Effector memory CD8-positive, alpha-beta T cell (primary cell): ENCODE results near the gene ASS1.
A peak's percentile ranks its signal among the peaks of the same experiment; 100 is the strongest.

ENCODE experiments used
- ATAC-seq: fragments of 150-1000 bp; cut with Tn5 transposase; replicated peaks from 2 replicates; pipeline ENCODE4 v1.10.0; 2021; ENCODE audit warnings: mild to moderate bottlenecking, moderate library complexity
- DNase-seq, 3 experiments: peaks; one replicate each; pipeline ENCODE4 v3.0.0; 2021
- H3K27ac Mint-ChIP-seq, 2 donors: one replicate each; pipeline ENCODE4 v1.8.0; 2022; ENCODE audit warnings: mild to moderate bottlenecking in 2 of 2, mixed read lengths in 2 of 2, moderate library complexity in 2 of 2
- H3K27me3 Mint-ChIP-seq, 2 donors: one replicate each; pipeline ENCODE4 v1.8.0; 2022; ENCODE audit warnings: mixed read lengths in 2 of 2
- H3K36me3 Mint-ChIP-seq: one replicate; pipeline ENCODE4 v1.8.0; 2022; ENCODE audit warnings: mild to moderate bottlenecking, moderate library complexity, mixed read lengths; ENCODE audit not compliant: insufficient read depth
- H3K4me1 Mint-ChIP-seq, 2 donors: one replicate each; pipeline ENCODE4 v1.8.0; 2022; ENCODE audit warnings: low read depth in 2 of 2, mixed read lengths in 2 of 2
- H3K4me3 Mint-ChIP-seq, 2 donors: one replicate each; pipeline ENCODE4 v1.8.0; 2022; ENCODE audit warnings: mild to moderate bottlenecking in 2 of 2, mixed read lengths in 2 of 2, moderate library complexity in 2 of 2
- H3K9me3 Mint-ChIP-seq, 2 donors: one replicate each; pipeline ENCODE4 v1.8.0; 2022; ENCODE audit warnings: mixed read lengths in 2 of 2

The ASS1 gene

DNA sequence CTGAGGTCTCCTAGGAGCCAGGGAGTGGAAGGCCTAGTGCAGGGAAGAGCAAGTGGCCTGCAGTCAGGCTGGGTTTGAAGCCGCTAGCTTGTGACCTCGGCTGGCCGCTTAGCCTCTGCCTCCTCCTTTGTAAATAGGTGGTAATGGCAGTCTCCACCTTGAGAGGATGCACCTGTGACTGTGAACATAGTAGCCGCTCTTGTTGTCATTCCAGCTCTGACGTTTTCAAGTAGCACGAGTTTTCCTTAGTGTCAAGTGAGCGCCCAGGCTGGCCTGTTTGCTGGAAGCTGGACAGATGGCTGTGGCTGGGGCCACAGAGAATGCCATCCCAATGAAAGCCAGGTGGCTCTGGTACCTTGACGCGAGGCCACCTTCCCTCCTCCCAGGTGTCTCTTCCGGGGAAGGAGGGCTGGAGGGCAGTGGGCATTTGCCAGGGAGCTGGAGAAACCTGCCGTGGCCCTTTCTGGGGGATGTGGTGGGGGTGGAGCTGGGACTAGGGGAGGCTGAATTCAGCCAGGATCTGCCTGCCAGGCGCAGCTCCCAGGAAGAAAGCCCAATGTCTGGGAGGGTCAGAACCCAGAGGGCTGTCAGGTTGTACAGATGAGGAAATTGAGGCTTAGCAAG lies 2.5 kb downstream of the ASS1 start:
- DNase-seq (no peak), ATAC-seq (no peak)
- Mint-ChIP-seq H3K36me3 (peaks cover 2% of the 10 kb centered on the region), H3K4me1 (no peaks in the 10 kb centered on the region), H3K9me3 (no peaks in the 10 kb centered on the region), H3K27ac (no peak overlapping the region), H3K4me3 (no peak overlapping the region), H3K27me3 (peaks cover 29 to 59% of the 10 kb centered on the region in 2 donors)

DNA sequence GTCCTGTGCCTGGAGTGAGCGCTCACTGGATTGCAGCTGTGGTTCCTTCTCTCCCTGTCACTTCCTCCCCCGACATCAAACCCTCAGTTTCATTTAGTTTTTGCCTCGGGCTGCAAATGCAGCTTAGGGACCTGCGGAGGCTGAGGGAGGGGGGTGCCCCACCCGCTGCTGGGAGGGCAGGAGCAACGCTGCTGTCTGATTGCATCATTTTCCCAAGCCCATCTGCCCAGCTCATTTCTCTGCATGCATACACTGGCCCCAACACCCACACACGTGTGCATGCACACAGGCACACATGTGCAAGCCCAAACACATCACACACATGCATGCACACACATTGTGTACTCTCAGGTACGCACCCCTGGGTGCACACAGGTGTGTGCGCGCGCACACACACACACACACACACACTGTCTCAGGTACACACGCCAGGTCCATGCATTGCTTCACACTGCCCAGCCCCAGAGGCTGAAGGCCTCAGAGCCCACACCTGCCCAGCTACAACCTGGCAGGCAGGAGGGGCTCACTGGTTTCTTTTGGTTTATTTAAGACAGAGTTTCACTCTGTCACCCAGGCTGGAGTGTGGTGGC lies 3.4 kb downstream of the ASS1 start:
- H3K36me3 Mint-ChIP-seq: peaks cover 2% of the 10 kb centered on the region
- DNase-seq (no peak), ATAC-seq (no peak)
- H3K27ac Mint-ChIP-seq: no peak overlapping the region
- peaks cover 35 to 66% of the 10 kb centered on the region in 2 donors for H3K27me3 Mint-ChIP-seq
- no peaks in the 10 kb centered on the region for H3K9me3 Mint-ChIP-seq
- H3K4me1 Mint-ChIP-seq: no peaks in the 10 kb centered on the region
- peak overlapping the region in 1 of 2 donors; percentile 54 for H3K4me3 Mint-ChIP-seq

DNA sequence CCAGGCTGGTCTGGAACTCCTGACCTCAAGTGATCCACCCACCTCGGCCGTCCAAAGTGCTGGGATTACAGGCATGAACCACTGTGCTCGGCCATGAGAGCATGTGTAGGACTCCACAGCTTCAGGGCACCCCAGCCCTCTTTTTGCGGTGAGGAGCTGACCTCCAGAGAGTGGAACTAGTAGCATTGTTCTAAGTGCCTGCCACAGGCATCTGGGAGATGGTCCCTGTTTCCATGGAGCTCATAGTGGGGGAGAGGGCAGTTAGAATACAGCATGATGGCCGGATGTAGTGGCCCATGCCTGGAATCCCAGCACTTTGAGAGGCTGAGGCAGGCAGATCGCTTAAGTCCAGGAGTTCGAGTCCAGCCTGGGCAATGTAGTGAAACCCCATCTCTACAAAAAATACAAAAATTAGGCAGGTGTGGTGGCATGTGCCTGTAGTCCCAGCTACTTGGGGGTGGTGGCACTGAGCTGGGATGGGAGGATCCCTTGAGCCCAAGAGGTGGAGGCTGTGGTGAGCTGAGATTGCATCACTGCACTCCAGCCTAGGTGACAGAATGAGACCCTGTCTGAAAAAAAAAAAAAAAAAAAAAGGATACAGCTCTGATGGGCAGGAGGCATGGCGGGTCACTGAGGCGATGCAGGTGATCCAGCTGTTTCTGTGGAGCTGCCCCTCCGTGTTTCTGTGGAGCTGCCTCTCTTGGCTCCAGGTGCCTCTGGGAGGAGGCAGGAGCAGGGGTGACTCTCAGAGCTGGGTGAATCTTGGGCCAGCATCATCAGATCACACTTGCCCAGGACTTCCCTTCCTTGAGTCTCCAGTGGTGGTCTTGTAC lies 4.2 kb downstream of the ASS1 start:
- no peak for DNase-seq
- Mint-ChIP-seq H3K27me3 (peaks cover 33 to 64% of the 10 kb centered on the region in 2 donors), H3K4me1 (no peaks in the 10 kb centered on the region), H3K9me3 (no peaks in the 10 kb centered on the region), H3K27ac (no peak overlapping the region), H3K36me3 (peaks cover 2% of the 10 kb centered on the region), H3K4me3 (no peak overlapping the region)
- no peak for ATAC-seq

DNA sequence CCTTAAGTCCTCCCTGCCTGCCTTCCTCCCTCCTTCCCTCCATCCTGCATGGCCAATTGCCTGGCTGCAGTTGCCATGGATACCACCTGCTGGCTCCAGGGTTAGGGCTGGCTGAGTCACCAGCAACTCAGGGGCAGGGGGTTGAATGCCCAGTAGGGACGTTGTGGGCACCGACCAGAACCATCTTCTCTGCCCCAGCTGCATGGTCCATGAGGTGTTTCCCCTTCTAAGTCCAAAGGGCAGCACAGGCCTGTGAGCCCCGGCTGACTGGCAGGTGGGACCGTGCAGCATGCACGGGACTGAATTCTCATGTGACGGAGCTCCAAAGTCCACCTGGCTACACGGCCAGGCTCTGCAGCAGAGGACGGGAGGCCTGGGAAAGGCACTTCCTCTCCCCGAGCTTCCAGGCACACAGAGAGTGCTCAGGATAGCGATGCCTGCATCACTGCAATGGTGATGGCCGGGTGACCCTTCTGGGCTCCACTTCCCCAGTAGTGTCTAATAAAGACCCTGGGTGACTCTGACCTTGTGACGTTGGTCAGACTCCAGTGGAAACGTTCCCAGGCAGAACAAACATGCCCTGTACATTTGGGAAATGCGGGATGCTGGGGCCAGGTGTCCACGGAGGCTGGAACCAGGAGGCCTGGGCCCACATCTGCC lies 5.7 kb downstream of the ASS1 start:
- Mint-ChIP-seq H3K4me1 (no peaks in the 10 kb centered on the region), H3K27ac (no peak overlapping the region), H3K36me3 (peaks cover 2% of the 10 kb centered on the region), H3K9me3 (no peaks in the 10 kb centered on the region), H3K4me3 (no peak overlapping the region), H3K27me3 (peaks cover 33 to 61% of the 10 kb centered on the region in 2 donors)
- no peak for DNase-seq
- no peak for ATAC-seq

DNA sequence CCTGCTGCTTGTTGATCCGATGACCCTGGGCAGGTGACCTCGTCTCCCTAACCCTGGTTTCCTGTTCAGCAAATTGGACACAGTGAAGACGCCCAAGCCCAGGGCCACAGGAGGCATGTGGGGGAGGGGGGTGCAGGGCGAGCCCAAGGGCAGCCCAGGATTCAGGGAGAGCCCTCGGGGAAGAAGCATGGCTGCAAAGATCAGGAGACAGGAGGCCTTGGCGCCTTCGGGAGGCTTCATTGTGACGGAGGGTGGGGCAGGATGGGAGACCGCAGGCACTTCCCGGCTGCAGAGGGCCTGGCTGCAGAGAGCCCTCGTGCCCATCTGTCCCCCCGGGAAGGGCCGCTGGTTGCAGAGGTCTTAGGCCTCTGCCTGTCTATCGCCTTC lies 6.2 kb downstream of the ASS1 start:
- ATAC-seq: no peak
- Mint-ChIP-seq H3K36me3 (peaks cover 2% of the 10 kb centered on the region), H3K4me3 (no peak overlapping the region), H3K9me3 (no peaks in the 10 kb centered on the region), H3K27me3 (peaks cover 28 to 55% of the 10 kb centered on the region in 2 donors), H3K4me1 (no peaks in the 10 kb centered on the region), H3K27ac (no peak overlapping the region)
- no peak for DNase-seq

DNA sequence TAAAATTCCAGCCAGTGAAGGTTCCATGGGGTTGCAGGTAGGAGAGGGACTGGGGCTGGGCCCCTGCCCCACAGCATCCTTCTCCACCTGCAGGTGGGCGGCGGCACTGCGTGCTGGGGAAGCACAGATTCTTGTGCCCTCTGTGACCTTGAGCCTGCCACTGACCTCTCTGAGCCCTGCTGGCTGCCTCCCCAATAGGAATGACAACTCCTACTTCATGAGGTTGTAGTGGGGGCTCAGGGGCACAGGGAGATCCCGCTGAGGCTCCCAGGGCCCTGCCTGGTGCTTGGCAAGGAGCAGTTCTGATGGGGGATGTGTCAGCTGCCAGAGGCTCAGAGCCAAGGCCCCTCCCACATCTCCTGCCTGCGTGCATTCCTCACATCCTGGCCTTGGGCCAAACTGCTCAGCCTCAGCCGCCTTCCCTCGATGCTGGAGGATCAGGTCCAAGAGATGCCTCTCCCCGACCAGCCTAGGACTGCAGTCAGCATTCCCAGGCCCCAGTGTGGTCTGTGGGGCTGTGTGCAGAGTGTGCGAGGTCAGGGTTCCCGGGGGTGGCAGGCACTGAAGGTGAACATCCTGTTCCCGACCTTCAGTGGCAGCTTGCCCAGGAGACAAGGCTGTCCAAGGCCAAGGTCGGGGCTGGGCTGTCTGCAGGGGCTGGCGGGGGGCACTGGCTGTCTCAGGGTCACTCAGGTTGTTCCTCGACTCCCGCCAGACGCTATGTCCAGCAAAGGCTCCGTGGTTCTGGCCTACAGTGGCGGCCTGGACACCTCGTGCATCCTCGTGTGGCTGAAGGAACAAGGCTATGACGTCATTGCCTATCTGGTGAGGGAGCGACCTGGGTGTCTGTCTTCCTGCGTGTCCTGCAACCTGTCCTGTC lies 7.0 kb downstream of the ASS1 start:
- H3K27ac Mint-ChIP-seq: no peak overlapping the region
- no peaks in the 10 kb centered on the region for H3K4me1 Mint-ChIP-seq
- DNase-seq (no peak), ATAC-seq (no peak)
- H3K4me3 Mint-ChIP-seq: no peak overlapping the region
- peaks cover 23 to 48% of the 10 kb centered on the region in 2 donors for H3K27me3 Mint-ChIP-seq
- peaks cover 2% of the 10 kb centered on the region for H3K36me3 Mint-ChIP-seq
- H3K9me3 Mint-ChIP-seq: no peaks in the 10 kb centered on the region

DNA sequence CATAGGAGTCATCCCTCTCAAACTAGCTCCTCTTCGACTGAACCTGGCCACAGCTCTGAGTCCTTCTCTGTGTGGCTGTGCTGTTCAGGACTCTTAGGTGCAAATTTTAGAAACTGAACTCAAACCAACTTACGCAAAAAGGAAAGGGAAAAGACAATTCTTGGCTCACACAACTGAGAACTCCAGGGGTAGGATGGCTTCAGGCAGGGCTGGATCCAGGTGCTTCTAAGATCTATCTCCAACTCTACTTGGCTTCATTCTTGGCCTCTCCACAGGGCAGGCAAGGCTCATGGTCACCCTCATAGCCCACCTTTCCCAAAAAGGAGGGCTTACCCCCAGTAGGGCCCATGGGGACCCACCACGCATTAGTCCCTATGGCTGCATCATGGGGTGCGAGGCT lies 8.1 kb downstream of the ASS1 start:
- Mint-ChIP-seq H3K36me3 (no peaks in the 10 kb centered on the region), H3K4me1 (no peaks in the 10 kb centered on the region), H3K9me3 (no peaks in the 10 kb centered on the region), H3K27ac (no peak overlapping the region), H3K4me3 (no peak overlapping the region), H3K27me3 (peaks cover 27 to 37% of the 10 kb centered on the region in 2 donors)
- no peak for DNase-seq
- ATAC-seq: no peak

DNA sequence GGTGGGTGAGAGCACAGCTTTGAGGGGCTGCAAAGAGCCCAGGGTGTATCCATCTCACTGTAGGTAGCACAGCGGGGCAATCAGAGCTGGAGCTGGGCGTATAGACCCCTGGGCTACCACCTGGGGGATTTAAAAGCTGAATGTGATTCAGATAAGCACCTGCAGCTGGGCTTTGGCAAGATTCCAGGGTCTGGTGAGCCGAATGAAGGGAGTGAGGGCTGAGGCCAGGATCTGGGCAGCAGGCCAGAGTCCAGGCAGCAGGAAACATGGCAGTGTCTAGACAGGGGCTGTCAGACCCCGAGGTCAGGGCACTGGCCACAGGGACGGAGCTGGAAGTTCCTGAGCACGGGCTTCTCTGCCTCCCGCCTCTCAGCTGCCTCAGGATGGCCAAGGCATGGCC lies 8.7 kb downstream of the ASS1 start:
- no peak for DNase-seq
- H3K4me3 Mint-ChIP-seq: no peak overlapping the region
- H3K27me3 Mint-ChIP-seq: peaks cover 27 to 37% of the 10 kb centered on the region in 2 donors
- no peak overlapping the region for H3K27ac Mint-ChIP-seq
- no peak for ATAC-seq
- H3K4me1 Mint-ChIP-seq: no peaks in the 10 kb centered on the region
- H3K9me3 Mint-ChIP-seq: no peaks in the 10 kb centered on the region
- H3K36me3 Mint-ChIP-seq: no peaks in the 10 kb centered on the region

DNA sequence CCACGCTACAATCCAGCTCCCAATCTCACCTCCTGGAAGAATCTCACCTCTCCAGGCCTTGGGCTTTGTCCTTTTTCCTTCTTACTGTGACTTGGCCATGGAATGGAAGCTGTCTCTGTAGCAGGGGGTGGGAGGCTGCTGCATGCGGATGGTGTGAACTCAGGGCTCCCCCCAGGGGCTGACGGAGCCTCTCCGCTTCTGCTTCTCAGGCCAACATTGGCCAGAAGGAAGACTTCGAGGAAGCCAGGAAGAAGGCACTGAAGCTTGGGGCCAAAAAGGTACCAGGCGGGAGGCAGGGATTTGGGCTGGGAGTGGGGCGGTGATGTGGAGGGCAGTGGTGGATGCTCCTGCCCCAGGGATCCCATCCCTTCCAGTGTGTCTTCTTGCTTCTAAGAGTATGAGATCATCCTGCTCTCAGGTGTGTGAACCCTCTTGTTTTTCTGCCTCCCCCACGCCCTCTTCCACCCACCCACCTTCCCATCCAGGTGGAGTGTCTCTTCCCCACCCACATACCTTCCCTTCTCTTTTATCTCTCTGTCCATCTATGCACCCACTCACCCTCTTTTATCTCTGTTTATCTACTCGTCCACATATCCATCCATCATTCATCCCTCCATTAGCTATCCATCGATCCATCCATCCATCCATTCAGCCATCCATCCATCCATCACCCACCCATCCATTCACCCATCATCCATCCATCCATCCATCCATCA lies 9.5 kb downstream of the ASS1 start:
- Mint-ChIP-seq H3K27ac (no peak overlapping the region), H3K9me3 (no peaks in the 10 kb centered on the region), H3K4me3 (no peak overlapping the region), H3K36me3 (no peaks in the 10 kb centered on the region), H3K4me1 (no peaks in the 10 kb centered on the region), H3K27me3 (peaks cover 31 to 42% of the 10 kb centered on the region in 2 donors)
- no peak for DNase-seq
- no peak for ATAC-seq

DNA sequence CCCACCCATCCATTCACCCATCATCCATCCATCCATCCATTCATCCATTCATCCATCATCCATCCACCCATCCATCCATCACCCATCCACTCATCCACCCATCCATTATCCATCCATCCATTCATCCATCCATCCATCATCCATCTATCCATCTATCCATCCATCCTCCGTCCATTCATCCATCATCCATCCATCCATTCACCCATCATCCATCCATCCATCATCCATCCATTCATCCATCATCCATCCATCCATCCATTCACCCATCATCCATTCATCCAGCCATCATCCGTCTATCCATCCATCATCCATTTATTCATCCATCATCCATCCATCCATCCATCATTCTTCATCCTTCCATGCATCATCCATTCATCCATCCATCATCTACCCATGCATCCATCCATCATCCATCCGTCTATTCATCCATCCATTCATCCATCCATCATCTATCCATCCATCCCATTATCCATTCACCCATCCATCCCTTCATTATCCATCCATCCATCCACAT lies 10.1 kb downstream of the ASS1 start:
- Mint-ChIP-seq H3K36me3 (no peaks in the 10 kb centered on the region), H3K27me3 (peaks cover 34 to 48% of the 10 kb centered on the region in 2 donors), H3K4me3 (no peak overlapping the region), H3K27ac (no peak overlapping the region), H3K4me1 (no peaks in the 10 kb centered on the region), H3K9me3 (no peaks in the 10 kb centered on the region)
- ATAC-seq (no peak), DNase-seq (no peak)

DNA sequence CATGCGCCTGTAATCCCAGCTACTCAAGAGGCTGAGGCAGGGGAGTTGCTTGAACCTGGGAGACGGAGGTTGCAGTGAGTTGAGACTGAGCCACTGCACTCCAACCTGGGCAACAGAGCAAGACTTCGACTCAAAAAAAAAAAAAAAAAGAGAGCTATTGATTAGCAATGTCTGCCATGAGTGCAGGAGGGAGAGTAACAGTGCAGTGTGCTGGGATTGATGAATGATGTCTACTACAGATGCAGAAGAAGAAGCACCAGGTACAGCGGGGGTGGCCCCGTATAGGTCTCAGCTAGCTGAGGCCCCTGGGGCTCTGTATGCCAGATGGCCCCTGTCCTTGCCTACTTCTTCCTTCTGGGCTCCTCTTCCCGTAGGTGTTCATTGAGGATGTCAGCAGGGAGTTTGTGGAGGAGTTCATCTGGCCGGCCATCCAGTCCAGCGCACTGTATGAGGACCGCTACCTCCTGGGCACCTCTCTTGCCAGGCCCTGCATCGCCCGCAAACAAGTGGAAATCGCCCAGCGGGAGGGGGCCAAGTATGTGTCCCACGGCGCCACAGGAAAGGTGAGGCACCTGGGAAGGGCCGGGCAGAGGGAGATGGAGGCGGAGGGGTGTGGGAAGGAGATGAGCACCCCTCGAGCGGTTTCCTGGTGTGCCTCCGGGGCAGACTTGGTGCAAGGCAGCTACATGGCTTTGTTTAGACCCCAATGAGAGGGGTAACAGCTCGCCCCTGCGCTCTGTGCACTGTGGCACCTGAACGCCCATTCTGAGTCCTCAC lies 13.5 kb downstream of the ASS1 start:
- H3K9me3 Mint-ChIP-seq: no peaks in the 10 kb centered on the region
- H3K4me3 Mint-ChIP-seq: no peak overlapping the region
- ATAC-seq (no peak), DNase-seq (no peak)
- H3K4me1 Mint-ChIP-seq: peaks cover 0 to 7% of the 10 kb centered on the region in 2 donors
- H3K27ac Mint-ChIP-seq: no peak overlapping the region
- peaks cover 3% of the 10 kb centered on the region for H3K36me3 Mint-ChIP-seq
- peaks cover 31 to 51% of the 10 kb centered on the region in 2 donors for H3K27me3 Mint-ChIP-seq

DNA sequence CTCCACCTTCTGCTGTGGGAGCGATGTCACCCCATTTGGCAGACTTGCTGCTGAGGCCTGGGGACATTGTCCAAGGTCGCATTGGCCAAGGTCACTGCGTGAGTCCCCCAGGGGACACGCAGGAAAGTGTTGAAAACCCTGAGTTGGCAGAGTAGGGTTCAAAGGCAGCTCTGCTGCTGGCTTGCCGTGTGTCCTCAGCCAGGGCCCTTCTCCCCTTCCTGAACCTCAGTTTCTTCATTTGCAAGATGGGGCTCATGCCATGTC lies 14.0 kb downstream of the ASS1 start:
- Mint-ChIP-seq H3K36me3 (peaks cover 3% of the 10 kb centered on the region), H3K4me3 (no peak overlapping the region), H3K4me1 (peaks cover 0 to 7% of the 10 kb centered on the region in 2 donors), H3K27ac (no peak overlapping the region), H3K9me3 (no peaks in the 10 kb centered on the region), H3K27me3 (peaks cover 28 to 51% of the 10 kb centered on the region in 2 donors)
- ATAC-seq: no peak
- DNase-seq: no peak
